Testis (tissue), 2 donors: ENCODE measurements around the gene SPATA32.

Source experiments
- CTCF ChIP-seq, 3 experiments: fragments of 450-650 bp in 2 of 3; fragments of 200-600 bp in 1 of 3; sonication (generic) in 1 of 3; IDR thresholded peaks; one replicate each; pipeline ENCODE4 v1.5.1; 2016 to 2019; ENCODE audit warnings: antibody characterized with exemption in 3 of 3, mild to moderate bottlenecking in 2 of 3, moderate library complexity in 1 of 3
- POLR2A ChIP-seq: fragments of 450-650 bp; IDR thresholded peaks from one replicate; pipeline ENCODE4 v1.6.1; 2017; ENCODE audit warnings: antibody characterized with exemption, mild to moderate bottlenecking, moderate library complexity

- TF ChIP-seq POLR2A, result no peak
- TF ChIP-seq CTCF (IDR thresholded peaks at IDR 0.05), result no peak
Measured at GRCh38 chr17:45267436-45268055, 5.7 kb upstream of the SPATA32 start.
